GM21825 (cell line): ENCODE measurements around the gene SRRM4.

Source experiments
- ATAC-seq: cut with Tn5 transposase; IDR thresholded peaks from one replicate; pipeline ENCODE4 v1.9.1; 2021; ENCODE audit warnings: mild to moderate bottlenecking, moderate library complexity; ENCODE audit not compliant: unreplicated experiment

The SRRM4 gene, protein sequence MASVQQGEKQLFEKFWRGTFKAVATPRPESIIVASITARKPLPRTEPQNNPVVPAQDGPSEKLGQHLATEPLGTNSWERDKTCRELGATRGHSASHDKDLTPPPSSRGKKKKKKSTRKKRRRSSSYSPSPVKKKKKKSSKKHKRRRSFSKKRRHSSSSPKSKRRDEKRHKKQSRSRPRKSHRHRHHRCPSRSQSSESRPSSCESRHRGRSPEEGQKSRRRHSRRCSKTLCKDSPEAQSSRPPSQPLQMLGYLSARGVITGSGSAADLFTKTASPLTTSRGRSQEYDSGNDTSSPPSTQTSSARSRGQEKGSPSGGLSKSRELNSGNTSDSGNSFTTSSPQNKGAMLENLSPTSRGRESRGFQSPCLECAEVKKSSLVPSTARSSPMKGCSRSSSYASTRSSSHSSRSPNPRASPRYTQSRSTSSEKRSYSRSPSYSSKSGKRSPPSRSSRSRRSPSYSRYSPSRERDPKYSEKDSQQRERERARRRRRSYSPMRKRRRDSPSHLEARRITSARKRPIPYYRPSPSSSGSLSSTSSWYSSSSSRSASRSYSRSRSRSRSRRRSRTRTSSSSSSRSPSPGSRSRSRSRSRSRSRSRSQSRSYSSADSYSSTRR

DNA sequence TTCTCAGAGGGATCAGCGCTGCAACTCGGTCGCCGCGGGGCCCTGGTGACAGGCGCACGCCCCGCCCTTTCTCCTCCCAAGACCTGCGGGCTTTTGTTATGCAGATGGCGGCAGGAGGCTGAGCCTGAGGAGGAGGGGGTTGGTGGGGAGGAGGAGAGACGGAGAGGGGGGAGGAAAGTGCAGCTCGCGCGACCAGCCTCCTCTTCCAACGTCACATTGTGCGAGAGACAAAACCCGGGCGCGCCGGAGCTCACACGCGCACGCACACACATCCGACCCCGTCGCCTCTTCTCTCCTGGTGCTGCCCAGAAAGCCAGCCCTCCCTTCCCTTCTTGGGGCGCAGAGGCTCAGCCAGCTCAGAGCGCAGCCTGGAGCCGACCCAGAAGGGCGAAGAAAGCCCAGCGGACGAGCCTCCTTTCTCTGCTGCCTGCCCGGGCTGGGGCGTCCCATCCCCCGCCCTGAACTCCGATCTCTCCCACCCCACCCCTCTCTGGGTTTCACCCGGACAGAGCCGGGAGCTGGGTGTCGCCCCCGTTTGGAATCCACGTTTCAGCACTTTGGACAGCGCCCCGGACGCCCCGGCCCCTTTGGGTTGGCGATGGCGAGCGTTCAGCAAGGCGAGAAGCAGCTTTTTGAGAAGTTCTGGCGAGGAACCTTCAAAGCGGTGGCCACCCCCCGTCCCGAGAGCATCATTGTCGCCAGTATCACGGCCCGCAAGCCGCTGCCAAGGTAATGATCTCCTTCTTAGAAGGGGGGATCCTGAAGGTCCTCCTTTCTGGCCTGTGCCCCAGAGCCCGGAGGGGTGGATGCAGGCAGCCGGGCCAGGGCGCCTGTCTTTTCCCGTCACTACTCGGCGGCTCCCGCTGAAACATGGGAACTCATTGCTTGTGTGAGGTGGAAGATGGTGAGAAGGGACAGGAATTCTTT lies at the start of gene SRRM4:
TSS of gene SRRM4 (plus strand) at position 257 of the 927 bp plus-strand sequence. CDS start at position 599, 342 bp downstream.
- ATAC-seq: no peak

GRCh38 chr12:118946256-118946655 lies 35.1 kb upstream of the SRRM4 start:
- no peak for ATAC-seq

- no peak for ATAC-seq
Measured at GRCh38 chr12:118958520-118958919, 22.8 kb upstream of the SRRM4 start.

DNA sequence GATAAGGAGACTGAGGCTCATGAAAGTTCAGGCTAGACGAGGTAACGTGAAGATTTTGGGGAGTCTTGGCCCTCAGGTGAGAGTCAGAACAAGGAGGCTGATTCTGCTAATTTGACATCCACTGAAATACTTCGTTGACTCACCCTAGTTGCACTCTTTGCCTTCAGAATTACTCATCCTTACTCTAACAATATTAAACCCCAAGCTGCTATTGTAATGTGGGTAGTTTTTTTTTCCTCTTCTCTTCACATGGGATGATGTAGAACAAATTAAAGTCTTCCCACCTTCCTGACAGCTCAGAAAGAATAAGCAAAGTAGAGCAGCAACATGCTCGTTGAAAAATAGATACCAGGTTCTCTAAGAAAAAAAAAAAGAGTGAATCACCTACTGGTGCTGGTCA lies 22.0 kb upstream of the SRRM4 start:
- ATAC-seq: no peak

GRCh38 chr12:118959985-118960560 lies 21.3 kb upstream of the SRRM4 start:
- ATAC-seq: no peak

DNA sequence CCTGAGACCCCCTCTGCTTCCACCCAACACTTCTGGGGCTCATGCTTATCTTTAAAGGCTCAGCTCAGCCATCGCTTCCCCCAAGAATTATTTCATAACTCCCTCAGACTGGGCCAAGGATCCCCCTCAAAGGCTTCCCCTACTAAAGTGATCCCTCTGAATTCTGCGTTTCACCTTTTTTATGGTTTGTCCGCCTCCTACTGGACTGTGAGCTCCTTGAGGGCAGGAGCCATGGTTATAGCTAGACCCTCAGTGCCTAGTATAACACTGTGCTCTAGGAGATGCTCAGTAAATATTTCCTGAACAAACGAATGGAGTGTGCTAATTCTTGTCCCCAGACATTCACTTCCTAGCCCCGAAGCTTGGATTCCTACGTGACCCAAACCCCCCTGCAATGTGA lies 20.5 kb upstream of the SRRM4 start:
- ATAC-seq: no peak

GRCh38 chr12:118964988-118965387 lies 16.4 kb upstream of the SRRM4 start:
- ATAC-seq: no peak

DNA sequence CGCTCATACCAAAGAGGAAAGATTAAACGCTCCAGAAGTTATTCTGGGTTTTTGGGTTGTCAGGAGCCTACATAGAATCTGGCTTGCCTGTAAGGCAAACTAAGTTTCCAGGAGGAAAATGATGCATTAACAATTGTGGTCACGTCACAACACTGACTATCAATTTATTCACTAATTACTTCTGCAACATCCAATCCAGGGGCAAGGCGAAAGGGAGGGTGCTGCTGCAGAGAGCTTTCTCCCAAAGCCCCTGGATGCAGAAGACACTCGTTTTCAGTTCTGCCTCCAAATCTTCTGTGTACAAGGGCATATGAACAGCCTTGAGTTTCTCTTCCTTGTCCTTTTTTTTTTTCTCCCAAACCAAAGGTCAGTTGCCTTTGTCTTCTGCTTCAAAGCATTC lies 10.5 kb upstream of the SRRM4 start:
- no peak for ATAC-seq

- no peak for ATAC-seq
Measured at GRCh38 chr12:118972982-118973381, 8.4 kb upstream of the SRRM4 start.

GRCh38 chr12:118979763-118980406 lies 1.5 kb upstream of the SRRM4 start:
- no peak for ATAC-seq

- no peak for ATAC-seq
Measured at GRCh38 chr12:118980407-118981014, 830 bp upstream of the SRRM4 start.

GRCh38 chr12:118982302-118982701 lies 961 bp downstream of the SRRM4 start:
- no peak for ATAC-seq

- no peak for ATAC-seq
Measured at GRCh38 chr12:118982984-118983761, 1.8 kb downstream of the SRRM4 start.

- no peak for ATAC-seq
Measured at GRCh38 chr12:118984161-118984943, 3.0 kb downstream of the SRRM4 start.

GRCh38 chr12:118986050-118986449 lies 4.7 kb downstream of the SRRM4 start:
- ATAC-seq: no peak

- no peak for ATAC-seq
Measured at GRCh38 chr12:118999107-118999506, 17.8 kb downstream of the SRRM4 start.

GRCh38 chr12:119005085-119005484 lies 23.7 kb downstream of the SRRM4 start:
- ATAC-seq: no peak

- ATAC-seq: no peak
Measured at GRCh38 chr12:119005913-119006312, 24.6 kb downstream of the SRRM4 start.

GRCh38 chr12:119006746-119007145 lies 25.4 kb downstream of the SRRM4 start:
- ATAC-seq: no peak
